ENCODE data around the gene SCLY. TPM values are rescaled to one million over a fixed set of nuclear protein-coding genes. Genes with fewer than 3 reads are reported as not detected.
"Not testable (repeated sequence)": the region's sequence is repeated elsewhere in the genome, so short reads cannot be mapped to it uniquely, and the experiment has no call there.

The SCLY gene
- total RNA-seq, 1 donor = 4.6 TPM

GRCh38 chr2:238057696-238058575, 2.9 kb upstream of the SCLY start:
- H3K4me1 ChIP-seq (ENCODE audit: insufficient read depth, low read length) = peaks cover 19% of the 10 kb centered on the region
- H3K27me3 ChIP-seq (ENCODE audit: insufficient read depth, low read length); H3K4me3 ChIP-seq (ENCODE audit: low read length); H3K9me3 ChIP-seq (ENCODE audit: low read depth, low read length): not testable (repeated sequence)

- Histone ChIP-seq H3K4me3 (ENCODE audit: low read length) (no peak overlapping the region), H3K9me3 (ENCODE audit: low read depth, low read length) (no peaks in the 10 kb centered on the region), H3K27me3 (ENCODE audit: insufficient read depth, low read length) (peaks cover 10% of the 10 kb centered on the region), H3K4me1 (ENCODE audit: insufficient read depth, low read length) (peaks cover 19% of the 10 kb centered on the region)
Measured at GRCh38 chr2:238059505-238059904, 1.3 kb upstream of the SCLY start.

GRCh38 chr2:238060096-238060541, 682 bp upstream of the SCLY start:
- H3K27me3 ChIP-seq (ENCODE audit: insufficient read depth, low read length) = peaks cover 10% of the 10 kb centered on the region
- peaks cover 19% of the 10 kb centered on the region for H3K4me1 ChIP-seq (ENCODE audit: insufficient read depth, low read length)
- no peaks in the 10 kb centered on the region for H3K9me3 ChIP-seq (ENCODE audit: low read depth, low read length)
- H3K4me3 ChIP-seq (ENCODE audit: low read length) = peak overlapping the region; percentile 77

GRCh38 chr2:238061315-238062202, 758 bp downstream of the SCLY start:
- peaks cover 19% of the 10 kb centered on the region for H3K4me1 ChIP-seq (ENCODE audit: insufficient read depth, low read length)
- H3K9me3 ChIP-seq (ENCODE audit: low read depth, low read length) = no peaks in the 10 kb centered on the region
- H3K4me3 ChIP-seq (ENCODE audit: low read length) = peak overlapping the region; percentile 77
- H3K27me3 ChIP-seq (ENCODE audit: insufficient read depth, low read length) = no peaks in the 10 kb centered on the region

GRCh38 chr2:238063414-238064189, 2.8 kb downstream of the SCLY start:
- H3K27me3 ChIP-seq (ENCODE audit: insufficient read depth, low read length) = no peaks in the 10 kb centered on the region
- H3K4me1 ChIP-seq (ENCODE audit: insufficient read depth, low read length) = peaks cover 19% of the 10 kb centered on the region
- no peak overlapping the region for H3K4me3 ChIP-seq (ENCODE audit: low read length)
- H3K9me3 ChIP-seq (ENCODE audit: low read depth, low read length) = no peaks in the 10 kb centered on the region

GRCh38 chr2:238064376-238064775, 3.6 kb downstream of the SCLY start:
- peaks cover 23% of the 10 kb centered on the region for H3K4me1 ChIP-seq (ENCODE audit: insufficient read depth, low read length)
- no peaks in the 10 kb centered on the region for H3K9me3 ChIP-seq (ENCODE audit: low read depth, low read length)
- H3K27me3 ChIP-seq (ENCODE audit: insufficient read depth, low read length) = no peaks in the 10 kb centered on the region
- H3K4me3 ChIP-seq (ENCODE audit: low read length) = no peak overlapping the region

DNA sequence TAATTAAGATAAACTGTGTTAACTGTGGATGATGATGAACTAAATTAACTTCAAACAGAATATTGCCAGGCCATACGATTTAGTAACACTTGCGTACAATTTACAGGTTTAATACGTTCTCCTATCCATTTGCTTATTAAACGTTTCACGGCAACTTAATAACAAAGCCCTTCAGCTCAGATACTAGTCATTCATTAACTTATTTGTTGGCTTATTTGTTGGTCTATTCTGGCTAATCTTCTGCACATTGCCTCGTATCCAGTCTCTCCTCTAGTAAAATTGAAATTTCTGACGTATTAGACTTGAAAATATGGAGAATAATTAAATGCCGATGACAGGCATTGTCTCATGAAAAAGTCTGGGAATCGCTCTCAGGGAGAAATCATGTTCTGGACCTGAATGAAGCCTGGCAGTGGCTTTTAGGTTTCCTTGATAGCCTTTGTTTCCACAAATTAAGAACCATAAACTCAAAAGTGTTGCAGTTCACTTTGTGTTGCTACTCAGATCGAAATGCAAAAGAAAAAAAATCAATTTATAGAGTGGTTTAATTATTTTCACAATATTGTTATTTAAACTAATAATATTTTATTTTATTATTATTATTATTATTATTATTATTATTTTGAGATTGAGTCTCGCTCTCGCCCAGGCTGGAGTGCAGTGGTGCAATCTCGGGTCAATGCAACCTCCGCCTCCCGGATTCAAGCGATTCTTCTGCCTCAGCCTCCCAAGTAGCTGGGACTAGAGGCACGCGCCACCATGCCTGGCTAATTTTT, 4.5 kb downstream of the SCLY start:
- Histone ChIP-seq H3K9me3 (ENCODE audit: low read depth, low read length) (no peaks in the 10 kb centered on the region), H3K4me1 (ENCODE audit: insufficient read depth, low read length) (peaks cover 22% of the 10 kb centered on the region), H3K27me3 (ENCODE audit: insufficient read depth, low read length) (no peaks in the 10 kb centered on the region), H3K4me3 (ENCODE audit: low read length) (no peak overlapping the region)

DNA sequence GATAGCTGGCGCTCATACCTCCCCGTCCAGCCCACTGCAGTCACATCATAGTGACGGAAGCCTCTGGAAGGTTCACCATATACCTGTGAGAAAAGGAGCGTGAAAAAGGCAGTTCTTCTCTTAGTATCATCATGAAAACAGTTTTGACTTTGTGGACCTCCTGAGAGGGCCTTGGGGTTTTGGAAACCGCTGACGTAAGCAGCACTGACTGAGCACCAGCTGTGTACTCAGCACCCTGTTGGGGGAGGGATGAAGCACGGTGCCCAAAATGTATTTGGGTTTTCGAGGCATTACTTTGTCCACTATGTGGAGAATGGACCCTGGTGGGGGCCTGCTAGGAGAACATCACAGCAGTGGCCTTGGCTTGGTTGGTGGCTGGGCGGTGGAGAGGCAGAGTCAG, 5.4 kb downstream of the SCLY start:
- Histone ChIP-seq H3K27me3 (ENCODE audit: insufficient read depth, low read length) (no peaks in the 10 kb centered on the region), H3K4me1 (ENCODE audit: insufficient read depth, low read length) (peaks cover 19% of the 10 kb centered on the region), H3K9me3 (ENCODE audit: low read depth, low read length) (no peaks in the 10 kb centered on the region), H3K4me3 (ENCODE audit: low read length) (no peak overlapping the region)

GRCh38 chr2:238066718-238067117, 5.9 kb downstream of the SCLY start:
- H3K27me3 ChIP-seq (ENCODE audit: insufficient read depth, low read length); H3K4me3 ChIP-seq (ENCODE audit: low read length); H3K9me3 ChIP-seq (ENCODE audit: low read depth, low read length): not testable (repeated sequence)
- H3K4me1 ChIP-seq (ENCODE audit: insufficient read depth, low read length) = peaks cover 14% of the 10 kb centered on the region

DNA sequence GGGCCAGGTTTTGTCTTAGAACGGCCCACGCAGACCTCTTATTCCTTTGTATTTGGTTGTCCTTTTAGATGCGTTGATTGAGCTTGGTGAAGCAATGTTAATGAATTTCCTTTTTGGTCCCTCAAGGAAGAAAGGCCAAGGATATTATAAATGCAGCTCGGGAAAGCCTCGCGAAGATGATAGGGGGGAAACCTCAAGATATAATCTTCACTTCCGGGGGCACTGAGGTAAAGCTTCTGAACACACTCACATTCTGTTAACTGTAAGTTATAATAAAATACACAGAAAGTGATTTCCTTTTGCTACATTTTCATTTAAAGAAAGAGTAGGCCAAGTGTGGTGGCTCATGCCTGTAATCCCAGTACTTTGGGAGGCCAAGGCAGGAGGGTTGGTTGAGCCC, 7.1 kb downstream of the SCLY start:
- Histone ChIP-seq H3K27me3 (ENCODE audit: insufficient read depth, low read length) (no peaks in the 10 kb centered on the region), H3K9me3 (ENCODE audit: low read depth, low read length) (no peaks in the 10 kb centered on the region), H3K4me3 (ENCODE audit: low read length) (no peak overlapping the region), H3K4me1 (ENCODE audit: insufficient read depth, low read length) (peaks cover 10% of the 10 kb centered on the region)

GRCh38 chr2:238069021-238069709, 8.4 kb downstream of the SCLY start:
- Histone ChIP-seq H3K4me1 (ENCODE audit: insufficient read depth, low read length) (peaks cover 10% of the 10 kb centered on the region), H3K4me3 (ENCODE audit: low read length) (no peak overlapping the region), H3K9me3 (ENCODE audit: low read depth, low read length) (no peaks in the 10 kb centered on the region), H3K27me3 (ENCODE audit: insufficient read depth, low read length) (no peaks in the 10 kb centered on the region)

DNA sequence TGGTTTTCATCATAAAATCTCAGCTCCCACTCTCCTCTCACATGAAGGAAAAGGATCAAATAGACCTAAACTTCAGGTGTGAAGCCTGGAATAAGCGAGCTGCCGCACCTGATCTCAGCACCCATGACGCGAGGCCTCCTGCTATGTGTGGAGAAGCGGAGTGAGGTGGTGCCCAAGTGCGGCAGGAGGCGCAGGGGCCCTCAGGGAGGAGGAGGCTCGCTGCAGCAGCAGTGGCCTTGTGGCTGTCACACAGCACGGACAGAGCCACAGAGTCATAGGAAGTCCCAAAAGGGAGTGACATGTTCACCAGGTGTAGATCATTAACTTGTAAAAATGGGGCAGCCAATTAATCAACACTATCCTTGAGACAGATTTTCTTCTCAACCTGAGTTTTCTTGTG, 9.1 kb downstream of the SCLY start:
- Histone ChIP-seq H3K9me3 (ENCODE audit: low read depth, low read length) (no peaks in the 10 kb centered on the region), H3K27me3 (ENCODE audit: insufficient read depth, low read length) (no peaks in the 10 kb centered on the region), H3K4me1 (ENCODE audit: insufficient read depth, low read length) (peaks cover 10% of the 10 kb centered on the region), H3K4me3 (ENCODE audit: low read length) (no peak overlapping the region)

GRCh38 chr2:238075397-238075796, 14.6 kb downstream of the SCLY start:
- Histone ChIP-seq H3K27me3 (ENCODE audit: insufficient read depth, low read length) (no peaks in the 10 kb centered on the region), H3K4me1 (ENCODE audit: insufficient read depth, low read length) (no peaks in the 10 kb centered on the region)

DNA sequence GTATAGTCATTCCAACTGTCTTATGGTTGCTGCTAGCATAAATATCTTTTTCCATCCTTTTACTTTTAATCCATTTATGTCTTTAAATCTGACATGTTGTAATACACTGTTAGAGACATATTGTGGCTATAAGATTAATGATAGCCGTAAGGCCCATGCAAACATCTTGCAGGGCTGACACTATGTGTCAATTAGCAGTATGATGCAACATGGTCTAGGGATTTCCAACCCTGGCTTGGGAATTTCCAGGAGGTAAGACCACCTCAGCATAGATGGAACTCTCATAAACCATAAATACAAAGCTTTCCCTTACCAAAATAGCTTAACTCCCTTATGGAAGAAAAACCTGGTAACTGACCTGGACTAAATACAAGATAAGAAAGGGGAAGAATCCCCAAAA, 16.5 kb downstream of the SCLY start:
- H3K27me3 ChIP-seq (ENCODE audit: insufficient read depth, low read length) = no peaks in the 10 kb centered on the region
- no peaks in the 10 kb centered on the region for H3K9me3 ChIP-seq (ENCODE audit: low read depth, low read length)
- H3K4me3 ChIP-seq (ENCODE audit: low read length) = no peak overlapping the region
- no peaks in the 10 kb centered on the region for H3K4me1 ChIP-seq (ENCODE audit: insufficient read depth, low read length)

More at GRCh38 chr2:238075397-238075796, 14.6 kb downstream of the SCLY start:
- Histone ChIP-seq H3K9me3 (ENCODE audit: low read depth, low read length) (no peaks in the 10 kb centered on the region), H3K4me3 (ENCODE audit: low read length) (no peak overlapping the region)

Measured in mononuclear cell (primary cell).